Measurements from ENCODE around the gene CPB2.

CPB2 gene

GRCh38 chr13:46031581-46032263 lies 73.1 kb downstream of the CPB2 start:
- H3K4me1 Mint-ChIP-seq, result no peaks in the 10 kb centered on the region
- TF ChIP-seq, protein P1, sequence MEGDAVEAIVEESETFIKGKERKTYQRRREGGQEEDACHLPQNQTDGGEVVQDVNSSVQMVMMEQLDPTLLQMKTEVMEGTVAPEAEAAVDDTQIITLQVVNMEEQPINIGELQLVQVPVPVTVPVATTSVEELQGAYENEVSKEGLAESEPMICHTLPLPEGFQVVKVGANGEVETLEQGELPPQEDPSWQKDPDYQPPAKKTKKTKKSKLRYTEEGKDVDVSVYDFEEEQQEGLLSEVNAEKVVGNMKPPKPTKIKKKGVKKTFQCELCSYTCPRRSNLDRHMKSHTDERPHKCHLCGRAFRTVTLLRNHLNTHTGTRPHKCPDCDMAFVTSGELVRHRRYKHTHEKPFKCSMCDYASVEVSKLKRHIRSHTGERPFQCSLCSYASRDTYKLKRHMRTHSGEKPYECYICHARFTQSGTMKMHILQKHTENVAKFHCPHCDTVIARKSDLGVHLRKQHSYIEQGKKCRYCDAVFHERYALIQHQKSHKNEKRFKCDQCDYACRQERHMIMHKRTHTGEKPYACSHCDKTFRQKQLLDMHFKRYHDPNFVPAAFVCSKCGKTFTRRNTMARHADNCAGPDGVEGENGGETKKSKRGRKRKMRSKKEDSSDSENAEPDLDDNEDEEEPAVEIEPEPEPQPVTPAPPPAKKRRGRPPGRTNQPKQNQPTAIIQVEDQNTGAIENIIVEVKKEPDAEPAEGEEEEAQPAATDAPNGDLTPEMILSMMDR (IDR thresholded peaks at IDR 0.05; ENCODE audit: unreplicated experiment in 3 of 3), result no peak
- H3K36me3 Mint-ChIP-seq (ENCODE audit: low read depth), result peaks cover 86% of the 10 kb centered on the region

DNA sequence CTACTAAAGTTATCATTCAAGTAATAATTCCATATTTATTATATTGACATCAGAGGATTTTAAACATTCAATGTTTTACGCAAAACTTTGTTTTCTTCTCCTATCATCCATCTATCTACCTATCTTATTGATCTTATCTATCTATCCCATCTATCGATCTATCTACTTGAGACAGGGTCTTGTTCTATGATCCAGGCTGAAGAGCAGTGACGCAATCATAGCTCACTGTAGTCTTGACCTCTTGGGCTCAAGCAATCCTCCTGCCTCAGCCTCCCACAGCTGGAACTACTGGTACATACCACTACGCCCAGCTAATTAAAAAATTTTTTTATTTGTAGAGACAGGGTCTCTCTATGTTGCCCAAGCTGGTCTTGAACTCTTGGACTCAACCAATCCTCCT lies 79.7 kb downstream of the CPB2 start:
- TF ChIP-seq, protein P1 (IDR thresholded peaks at IDR 0.05; ENCODE audit: unreplicated experiment in 3 of 3), result no peak
- Mint-ChIP-seq H3K27ac (no peak overlapping the region), H3K4me3 (no peak overlapping the region), H3K36me3 (ENCODE audit: low read depth) (peaks cover 40% of the 10 kb centered on the region), H3K27me3 (ENCODE audit: low read depth) (no peaks in the 10 kb centered on the region), H3K4me1 (no peaks in the 10 kb centered on the region), H3K9me3 (peaks cover 19% of the 10 kb centered on the region)

More at GRCh38 chr13:46031581-46032263, 73.1 kb downstream of the CPB2 start:
- Mint-ChIP-seq H3K9me3 (peaks cover 51% of the 10 kb centered on the region), H3K27me3 (ENCODE audit: low read depth) (no peaks in the 10 kb centered on the region), H3K27ac (no peak overlapping the region), H3K4me3 (no peak overlapping the region)

- no peaks in the 10 kb centered on the region for H3K27me3 Mint-ChIP-seq (ENCODE audit: low read depth)
- no peaks in the 10 kb centered on the region for H3K9me3 Mint-ChIP-seq
- TF ChIP-seq, protein P1 (IDR thresholded peaks at IDR 0.05; ENCODE audit: unreplicated experiment in 3 of 3), result no peak
- H3K27ac Mint-ChIP-seq, result no peak overlapping the region
- peaks cover 24% of the 10 kb centered on the region for H3K36me3 Mint-ChIP-seq (ENCODE audit: low read depth)
- no peaks in the 10 kb centered on the region for H3K4me1 Mint-ChIP-seq
- no peak overlapping the region for H3K4me3 Mint-ChIP-seq
Measured at GRCh38 chr13:46022481-46022880, 82.4 kb downstream of the CPB2 start.

DNA sequence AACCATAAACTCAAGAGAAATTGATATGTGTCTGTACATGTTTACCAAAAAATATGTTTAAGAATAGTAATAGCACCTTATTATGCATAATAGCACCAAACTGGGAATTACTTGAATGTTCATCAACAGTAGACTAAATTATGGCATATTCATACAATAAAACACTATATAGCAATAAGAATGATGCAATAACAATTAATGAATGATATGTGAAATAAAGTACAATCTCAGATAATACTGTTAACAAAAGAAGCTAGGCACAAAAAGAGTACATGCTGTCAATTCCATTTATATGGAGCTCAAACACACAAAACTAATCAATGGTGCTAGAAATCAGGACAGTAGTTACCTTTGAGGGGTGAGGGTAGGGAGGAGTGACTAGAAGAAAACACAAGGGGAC lies 88.6 kb downstream of the CPB2 start:
- peaks cover 32% of the 10 kb centered on the region for H3K36me3 Mint-ChIP-seq (ENCODE audit: low read depth)
- no peaks in the 10 kb centered on the region for H3K9me3 Mint-ChIP-seq
- no peak overlapping the region for H3K27ac Mint-ChIP-seq
- H3K4me1 Mint-ChIP-seq, result no peaks in the 10 kb centered on the region
- no peak overlapping the region for H3K4me3 Mint-ChIP-seq
- TF ChIP-seq, protein P1 (IDR thresholded peaks at IDR 0.05; ENCODE audit: unreplicated experiment in 3 of 3), result no peak
- H3K27me3 Mint-ChIP-seq (ENCODE audit: low read depth), result no peaks in the 10 kb centered on the region

GRCh38 chr13:46015366-46015765 lies 89.5 kb downstream of the CPB2 start:
- Mint-ChIP-seq H3K9me3 (no peaks in the 10 kb centered on the region), H3K4me3 (no peak overlapping the region), H3K36me3 (ENCODE audit: low read depth) (peaks cover 33% of the 10 kb centered on the region), H3K4me1 (no peaks in the 10 kb centered on the region), H3K27ac (no peak overlapping the region), H3K27me3 (ENCODE audit: low read depth) (no peaks in the 10 kb centered on the region)
- TF ChIP-seq, protein P1 (IDR thresholded peaks at IDR 0.05; ENCODE audit: unreplicated experiment in 3 of 3), result no peak

DNA sequence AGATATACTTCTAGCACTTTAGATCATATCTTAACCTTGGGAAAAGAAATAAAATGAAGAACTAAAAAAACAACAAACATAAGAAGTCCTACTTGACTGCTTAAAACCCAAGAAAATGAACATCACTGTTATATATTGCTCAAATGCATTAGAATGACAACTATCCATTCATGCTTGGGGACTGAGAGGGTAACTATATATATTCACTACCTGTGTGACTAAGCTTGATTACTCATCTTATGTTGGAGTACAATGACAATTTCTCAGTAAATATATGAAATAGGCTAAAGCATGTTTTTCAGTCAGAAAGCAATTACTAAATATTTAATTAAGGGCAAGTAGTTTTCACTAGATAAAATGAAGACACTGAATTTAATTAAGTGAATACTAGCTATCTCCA lies 92.4 kb downstream of the CPB2 start:
- no peak overlapping the region for H3K4me3 Mint-ChIP-seq
- H3K27me3 Mint-ChIP-seq (ENCODE audit: low read depth), result no peaks in the 10 kb centered on the region
- no peaks in the 10 kb centered on the region for H3K9me3 Mint-ChIP-seq
- peaks cover 41% of the 10 kb centered on the region for H3K36me3 Mint-ChIP-seq (ENCODE audit: low read depth)
- H3K4me1 Mint-ChIP-seq, result no peaks in the 10 kb centered on the region
- no peak overlapping the region for H3K27ac Mint-ChIP-seq
- TF ChIP-seq, protein P1 (IDR thresholded peaks at IDR 0.05; ENCODE audit: unreplicated experiment in 3 of 3), result no peak

Data from nephron (organoid).